ENCODE data around the gene KLHL24.
"Not testable (repeated sequence)": the region's sequence is repeated elsewhere in the genome, so short reads cannot be mapped to it uniquely, and the experiment has no call there.

Gene KLHL24

DNA sequence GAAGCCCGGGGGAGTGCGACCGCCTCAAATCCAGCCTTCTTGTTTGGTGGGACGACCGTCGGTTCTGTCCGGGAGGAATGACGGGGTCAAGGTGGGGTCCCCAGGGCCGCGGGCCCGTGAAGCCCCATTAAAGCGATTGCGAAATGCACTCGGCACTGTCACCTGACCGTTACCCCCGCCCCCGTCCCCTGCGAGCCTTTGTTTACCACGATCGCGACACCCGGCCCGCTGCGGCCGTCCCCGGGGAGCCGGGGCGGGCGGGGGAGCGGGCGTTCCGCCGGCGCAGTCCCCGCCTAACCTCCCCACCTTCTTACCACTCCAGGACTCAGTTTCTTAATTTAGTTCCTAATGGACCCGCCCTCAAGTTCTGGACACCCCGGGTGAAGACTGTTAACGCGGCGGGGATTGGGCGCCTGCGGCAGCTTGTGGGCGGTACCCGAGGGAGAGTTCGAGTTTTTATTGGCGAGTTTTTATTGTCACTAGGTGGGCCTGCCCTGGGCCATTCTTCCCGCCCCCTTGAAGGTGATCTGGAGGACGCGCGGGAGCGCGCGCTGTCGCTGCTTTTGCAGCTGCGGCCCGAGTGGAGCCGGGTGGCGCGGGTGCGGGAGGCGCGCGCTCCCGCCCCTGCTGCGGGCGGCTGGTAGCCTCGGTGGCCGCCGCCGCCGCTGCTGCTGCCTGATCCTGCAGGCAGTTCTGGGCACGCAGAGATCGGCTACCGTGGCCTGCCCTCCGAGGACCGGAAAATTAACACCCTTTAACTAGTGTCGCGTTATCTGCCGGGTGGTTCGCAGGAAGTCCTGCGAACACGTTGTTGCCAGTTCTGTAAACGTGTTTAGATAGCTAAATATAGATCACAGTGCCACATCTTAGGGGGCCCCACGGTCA is 1.0 kb downstream of the KLHL24 start:
- peak; percentile 91 for DNase-seq

DNA sequence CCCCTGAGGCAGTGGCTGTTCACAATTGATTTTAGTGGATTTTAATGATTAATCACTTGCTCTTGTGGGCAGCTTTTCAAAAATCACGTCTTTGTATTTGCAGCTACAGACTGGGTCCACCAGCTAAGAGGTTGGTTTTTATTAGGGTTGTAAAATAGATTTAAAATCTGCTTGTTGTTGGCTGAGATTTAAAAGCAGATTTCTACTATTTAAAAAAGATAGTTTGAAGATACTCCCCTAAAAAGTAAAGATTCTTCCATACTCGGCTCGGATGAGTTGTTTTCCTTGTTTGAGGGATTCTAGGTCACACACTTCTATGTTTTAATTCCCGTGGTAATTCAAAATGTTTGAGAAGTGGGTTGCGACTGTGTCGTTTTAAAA is 1.7 kb downstream of the KLHL24 start:
- no peak for DNase-seq

DNA sequence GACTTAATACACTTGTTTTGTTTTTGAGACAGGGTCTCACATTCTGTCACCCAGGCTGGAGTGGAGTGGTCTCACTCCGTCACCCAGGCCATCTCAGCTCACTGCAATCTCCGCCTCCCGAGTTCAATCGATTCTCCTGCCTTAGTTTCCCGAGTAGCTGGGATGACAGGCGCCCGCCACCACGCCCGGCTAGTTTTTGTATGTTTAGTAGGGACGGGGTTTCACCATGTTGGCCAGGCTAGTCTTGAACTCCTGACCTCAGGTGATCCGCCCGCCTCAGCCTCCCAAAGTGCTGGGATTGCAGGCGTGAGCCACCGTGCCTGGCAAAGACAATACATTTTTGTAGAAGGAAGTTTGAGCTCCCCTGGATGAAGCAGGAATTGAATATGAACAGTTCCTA is 2.2 kb downstream of the KLHL24 start:
- DNase-seq = not testable (repeated sequence)

DNA sequence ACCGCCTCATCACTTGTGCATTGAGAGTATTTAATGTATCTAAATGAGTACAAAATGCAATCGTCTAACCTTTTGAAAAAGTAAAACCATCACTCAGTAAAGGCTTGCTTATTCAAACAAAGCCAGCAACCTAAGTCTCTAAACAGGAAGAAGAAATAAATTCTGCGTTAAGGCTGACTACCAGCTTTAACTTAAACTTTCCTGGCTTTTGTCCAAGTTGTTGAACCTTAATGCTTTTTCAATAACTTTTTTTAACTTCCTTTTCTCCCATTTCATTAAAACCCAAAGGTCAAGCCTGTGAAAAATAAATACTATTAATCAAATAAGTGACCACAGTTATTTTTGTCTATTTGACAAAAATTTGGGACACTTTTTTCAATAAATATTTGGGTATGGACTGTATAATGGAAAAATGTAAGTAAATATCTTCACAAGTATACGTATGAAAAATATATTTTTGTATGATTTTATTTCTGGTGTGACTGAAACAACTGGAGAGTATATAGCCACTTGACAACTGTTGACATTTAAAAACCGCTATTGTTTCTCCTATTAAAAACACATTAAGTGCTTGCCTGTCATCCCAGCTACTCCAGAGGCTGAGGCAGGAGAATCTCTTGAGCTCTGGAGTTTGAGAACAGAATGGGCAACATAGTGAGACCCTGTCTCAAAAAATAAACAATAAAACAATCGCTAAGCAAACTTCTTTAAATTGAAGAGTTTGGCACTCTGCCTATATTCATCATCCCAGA is 2.9 kb downstream of the KLHL24 start:
- DNase-seq = no peak

DNA sequence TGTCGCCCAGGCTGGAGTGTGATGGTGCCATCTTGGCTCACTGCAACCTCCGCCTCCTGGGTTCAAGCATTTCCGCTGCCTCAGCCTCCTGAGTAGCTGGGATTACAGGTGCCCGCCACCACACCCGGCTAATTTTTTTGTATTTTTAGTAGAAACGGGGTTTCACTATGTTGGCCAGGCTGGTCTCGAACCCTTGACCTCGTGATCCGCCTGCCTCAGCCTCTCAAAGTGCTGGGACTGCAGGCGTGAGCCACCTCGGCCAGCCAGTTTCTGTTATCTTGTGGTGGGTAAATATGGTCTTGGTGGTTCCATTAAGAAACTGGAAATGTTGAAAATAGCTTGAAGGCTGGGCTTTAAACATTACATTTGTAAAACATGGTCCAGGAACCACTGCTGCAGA is 5.2 kb downstream of the KLHL24 start:
- not testable (repeated sequence) for DNase-seq

DNA sequence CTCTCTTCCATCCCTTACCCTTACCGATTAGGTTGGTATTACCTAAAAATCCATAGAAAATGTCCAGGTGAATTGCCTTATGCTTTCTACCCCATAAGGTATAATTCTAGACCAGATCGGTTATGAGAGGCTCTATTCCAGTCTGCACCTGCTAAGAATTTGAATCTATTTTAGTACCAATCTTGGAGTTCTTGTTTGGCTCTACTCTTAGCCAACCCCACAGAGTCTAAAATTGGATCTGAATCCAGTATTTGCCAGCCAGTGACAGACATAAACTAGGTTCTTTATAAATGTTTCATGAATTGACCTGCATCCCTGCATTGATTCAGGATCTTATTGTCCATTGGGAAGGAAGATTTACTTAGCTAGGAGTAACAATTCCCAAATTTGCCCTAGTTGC is 6.5 kb downstream of the KLHL24 start:
- no peak for DNase-seq

DNA sequence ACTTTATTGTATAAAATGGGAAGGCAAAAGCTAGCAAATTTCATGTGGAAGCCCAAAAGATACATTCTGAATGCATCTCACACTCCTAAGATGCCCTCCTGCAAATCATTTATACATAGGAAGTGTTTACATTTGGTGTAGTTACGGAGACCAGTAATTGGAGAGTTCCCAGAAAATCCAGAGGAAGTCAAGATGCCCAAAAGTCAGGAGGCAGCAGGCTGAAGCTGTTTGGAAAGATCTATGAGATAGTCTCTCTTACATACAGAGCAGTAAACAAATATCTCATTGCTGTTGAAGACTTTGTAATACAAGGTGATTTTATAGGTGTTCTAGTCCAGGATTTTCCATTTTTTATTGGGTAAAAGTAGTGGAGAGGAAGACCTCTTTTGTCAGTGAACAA is 8.8 kb downstream of the KLHL24 start:
- DNase-seq = no peak

DNA sequence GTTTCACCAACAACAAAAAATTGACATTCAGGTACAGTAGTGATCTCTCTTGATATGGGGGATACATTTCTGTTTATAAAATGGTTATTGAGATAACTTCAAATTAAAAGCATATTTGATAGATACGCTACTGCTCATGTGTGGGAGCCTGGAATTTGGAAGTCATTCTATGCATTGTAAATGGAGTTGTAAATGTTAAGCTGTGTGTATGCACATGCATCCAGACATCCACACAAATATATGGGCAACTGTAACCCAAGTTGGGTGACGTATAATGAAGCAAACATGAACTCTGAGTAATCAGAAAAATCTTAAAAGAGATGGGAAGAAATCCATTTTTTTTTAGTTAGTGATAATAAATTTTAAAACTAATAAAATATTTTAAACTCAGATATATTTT is 9.8 kb downstream of the KLHL24 start:
- DNase-seq = no peak

DNA sequence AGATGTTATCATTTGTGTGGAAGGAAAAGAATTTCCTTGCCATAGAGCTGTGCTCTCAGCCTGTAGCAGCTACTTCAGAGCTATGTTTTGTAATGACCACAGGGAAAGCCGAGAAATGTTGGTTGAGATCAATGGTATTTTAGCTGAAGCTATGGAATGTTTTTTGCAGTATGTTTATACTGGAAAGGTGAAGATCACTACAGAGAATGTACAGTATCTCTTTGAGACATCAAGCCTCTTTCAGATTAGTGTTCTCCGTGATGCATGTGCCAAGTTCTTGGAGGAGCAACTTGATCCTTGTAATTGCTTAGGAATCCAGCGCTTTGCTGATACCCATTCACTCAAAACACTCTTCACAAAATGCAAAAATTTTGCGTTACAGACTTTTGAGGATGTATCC is 15.1 kb downstream of the KLHL24 start:
- DNase-seq = no peak

DNA sequence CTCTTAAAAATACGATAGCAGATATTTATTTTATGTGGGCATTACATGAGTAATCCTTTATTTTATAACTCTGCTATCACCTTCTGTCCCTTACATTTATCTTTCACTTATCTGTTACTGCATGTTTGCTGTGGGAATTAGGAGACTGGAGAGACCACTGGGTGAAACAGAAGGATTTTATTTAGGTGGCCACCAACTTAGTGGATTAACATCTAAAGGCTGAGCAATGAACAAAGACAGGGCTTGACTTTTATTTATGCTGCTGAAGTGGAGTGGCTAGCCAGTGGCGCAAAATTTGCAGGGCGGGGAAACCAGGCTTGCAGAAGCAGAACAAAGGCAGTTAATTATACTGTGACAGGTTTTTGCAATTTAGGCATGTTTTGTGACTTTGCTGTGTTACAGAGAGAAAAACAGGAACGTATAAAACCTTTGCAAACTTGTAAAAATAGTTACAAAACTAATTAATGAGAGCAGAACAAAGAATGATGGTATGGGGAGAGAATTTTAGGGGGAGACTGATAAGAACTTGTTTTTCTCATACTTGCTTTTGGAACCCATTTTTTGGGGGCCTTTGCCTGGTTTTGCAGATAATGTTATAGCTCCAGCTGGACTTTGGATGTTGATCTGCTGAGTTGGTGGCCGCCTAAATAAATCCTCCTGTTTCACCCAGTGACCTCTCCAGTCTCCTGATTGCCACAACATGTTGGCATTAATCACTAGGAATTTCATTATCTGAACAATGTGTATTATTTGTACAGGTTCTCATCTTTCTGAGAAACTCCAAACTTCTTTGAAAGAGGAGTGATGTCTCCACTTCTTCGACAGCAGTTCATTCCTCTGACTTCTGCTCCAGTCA is 18.0 kb downstream of the KLHL24 start:
- no peak for DNase-seq

DNA sequence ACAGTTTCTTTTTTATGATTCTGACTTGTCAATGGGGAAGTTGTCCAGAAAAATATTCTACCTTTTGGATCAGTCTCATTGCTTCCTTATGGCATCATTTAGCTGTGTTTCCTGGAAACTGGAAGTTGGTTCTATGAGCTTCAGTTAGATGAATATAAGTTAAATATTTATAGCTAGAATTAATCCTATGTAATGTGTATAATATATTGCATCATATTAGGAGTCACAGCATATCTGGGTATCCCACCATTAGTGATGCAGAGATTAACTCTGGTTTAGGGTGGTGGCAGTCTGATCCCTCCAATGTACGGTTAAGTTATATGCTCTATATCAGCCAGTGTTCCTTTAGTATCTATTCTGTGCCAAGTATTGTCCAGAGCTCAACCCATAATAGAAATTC is 19.3 kb downstream of the KLHL24 start:
- DNase-seq = no peak

DNA sequence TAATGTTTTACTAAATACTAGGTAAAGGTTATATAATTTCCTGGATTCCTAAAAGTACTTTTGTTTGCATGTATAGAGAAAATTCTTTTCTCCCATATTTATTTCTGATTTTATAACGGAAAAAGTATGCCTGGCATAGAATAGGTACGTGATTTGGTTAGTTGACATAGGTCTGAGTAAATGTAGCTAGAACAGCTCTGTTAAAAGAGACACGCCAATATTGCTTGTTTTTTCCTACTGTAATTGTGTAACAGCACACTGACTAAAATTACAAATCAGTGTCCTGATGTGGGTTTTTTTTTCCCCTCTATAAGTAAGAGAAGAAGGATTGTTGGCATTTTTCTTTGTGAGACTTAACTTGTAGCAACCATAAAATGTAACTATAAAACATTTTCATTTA is 26.7 kb downstream of the KLHL24 start:
- no peak for DNase-seq

DNA sequence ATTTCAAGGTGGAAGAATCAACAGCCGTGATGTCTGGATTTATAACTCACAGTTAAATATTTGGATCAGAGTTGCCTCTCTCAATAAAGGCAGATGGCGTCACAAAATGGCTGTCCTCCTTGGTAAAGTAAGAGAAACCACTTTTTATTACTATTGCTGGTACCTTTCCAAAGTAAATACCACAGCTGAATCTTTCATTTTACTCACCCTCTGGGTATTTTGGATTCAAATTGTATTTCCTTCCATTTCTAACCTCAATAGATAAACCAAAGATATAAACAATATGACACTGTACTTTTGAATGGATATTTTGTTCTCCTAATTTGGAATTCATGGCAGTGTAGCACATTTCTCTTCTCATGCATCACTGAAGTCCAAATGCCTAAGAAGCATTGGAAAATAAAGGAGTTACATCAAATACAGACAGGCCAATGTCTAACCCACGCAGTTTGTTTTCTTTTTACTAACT is 29.5 kb downstream of the KLHL24 start:
- DNase-seq = no peak

DNA sequence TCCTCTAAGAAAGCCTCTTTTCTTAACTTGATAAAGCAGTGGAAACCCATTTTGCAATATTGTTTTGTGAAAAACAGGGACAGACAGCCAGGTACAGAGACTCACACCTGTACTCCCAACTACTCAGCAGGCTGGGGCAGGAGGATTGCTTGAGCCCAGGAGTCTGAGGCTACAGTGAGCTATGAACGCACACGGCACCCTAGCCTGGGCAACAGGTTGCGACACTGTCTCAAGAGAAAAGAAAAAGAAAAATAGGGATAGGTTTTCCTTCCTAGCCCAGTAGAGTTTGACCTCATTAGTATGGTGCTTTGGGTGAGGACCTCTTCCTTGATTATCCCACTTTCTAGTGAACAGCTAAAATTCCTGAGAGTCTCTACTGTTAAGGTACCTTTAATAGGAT is 44.6 kb downstream of the KLHL24 start:
- no peak for DNase-seq

DNA sequence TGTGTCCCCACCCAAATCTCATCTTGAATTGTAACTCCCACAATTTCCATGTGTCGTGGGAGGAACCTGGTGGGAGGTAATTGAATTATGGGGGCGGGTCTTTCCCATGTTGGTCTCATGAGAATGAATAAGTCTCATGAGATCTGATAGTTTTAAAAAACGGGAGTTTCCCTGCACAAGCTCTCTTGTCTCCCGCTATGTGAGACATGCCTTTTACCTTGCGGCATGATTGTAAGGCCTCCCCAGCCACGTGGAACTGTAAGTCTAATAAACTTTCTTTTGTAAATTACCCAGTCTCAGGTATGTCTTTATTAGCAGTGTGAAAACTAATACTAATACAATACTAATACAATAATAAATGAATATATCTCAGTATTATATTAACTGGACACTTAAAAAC is 52.3 kb downstream of the KLHL24 start:
- no peak for DNase-seq

DNA sequence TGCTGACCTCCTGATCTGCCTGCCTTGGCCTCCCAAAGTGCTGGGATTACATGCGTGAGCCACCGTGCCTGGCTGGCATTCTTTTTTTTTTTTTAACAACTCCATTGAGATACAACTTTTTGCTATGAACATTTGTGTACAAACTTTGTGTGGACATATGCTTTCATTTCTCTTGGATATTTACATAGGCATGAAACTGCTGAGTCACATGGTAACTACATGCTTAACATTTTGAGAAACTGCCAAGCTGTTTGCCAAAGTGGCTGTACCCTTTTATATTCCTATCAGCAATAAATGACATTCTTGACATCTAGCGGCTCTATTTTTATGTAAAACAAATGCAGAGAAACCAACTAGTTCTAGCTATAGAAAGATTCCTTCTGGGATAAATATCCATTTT is 53.5 kb downstream of the KLHL24 start:
- no peak for DNase-seq

DNA sequence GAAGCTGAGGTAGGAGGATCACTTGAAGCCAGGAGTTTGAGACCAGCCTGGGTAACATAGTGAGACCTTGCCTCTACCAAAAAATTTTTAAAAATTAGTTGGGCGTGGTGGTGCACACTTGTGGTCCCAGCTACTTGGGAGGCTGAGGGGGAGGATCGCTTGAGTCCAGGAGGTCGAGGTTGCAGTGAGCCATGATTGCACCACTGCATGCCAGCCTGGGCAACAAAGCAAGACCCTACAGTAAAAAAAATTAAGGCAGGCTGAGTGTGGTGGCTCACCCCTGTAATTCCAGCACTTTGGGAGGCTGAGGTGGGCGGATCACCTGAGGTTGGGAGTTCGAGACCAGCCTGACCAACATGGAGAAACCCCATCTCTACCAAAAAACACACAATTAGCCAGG is 54.2 kb downstream of the KLHL24 start:
- DNase-seq = not testable (repeated sequence)

DNA sequence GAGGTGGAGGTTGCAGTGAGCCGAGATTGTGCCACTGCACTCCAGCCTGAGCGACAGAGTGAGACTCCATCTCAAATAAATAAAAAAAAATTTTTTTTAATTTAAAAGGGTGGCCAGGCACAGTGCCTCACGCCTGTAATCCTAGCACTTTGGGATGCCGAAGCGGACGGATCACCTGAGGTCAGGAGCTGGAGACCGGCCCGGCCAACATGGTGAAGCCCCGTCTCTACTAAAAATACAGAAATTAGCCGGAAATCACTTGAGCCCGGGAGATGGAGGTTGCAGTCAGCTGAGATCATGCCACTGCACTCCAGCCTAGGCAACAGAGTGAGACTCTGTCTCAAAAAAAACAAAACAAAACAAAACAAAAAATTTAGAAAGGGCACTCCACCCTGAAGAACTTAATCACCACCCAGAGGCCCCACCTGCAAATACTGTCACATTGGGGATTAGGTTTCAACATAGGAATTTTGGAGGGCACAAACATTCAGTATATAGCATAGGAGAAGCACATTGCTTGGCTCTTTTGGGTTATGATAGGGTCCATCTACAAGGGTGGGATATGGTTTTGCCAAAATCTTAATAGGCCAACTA is 55.1 kb downstream of the KLHL24 start:
- DNase-seq = no peak

DNA sequence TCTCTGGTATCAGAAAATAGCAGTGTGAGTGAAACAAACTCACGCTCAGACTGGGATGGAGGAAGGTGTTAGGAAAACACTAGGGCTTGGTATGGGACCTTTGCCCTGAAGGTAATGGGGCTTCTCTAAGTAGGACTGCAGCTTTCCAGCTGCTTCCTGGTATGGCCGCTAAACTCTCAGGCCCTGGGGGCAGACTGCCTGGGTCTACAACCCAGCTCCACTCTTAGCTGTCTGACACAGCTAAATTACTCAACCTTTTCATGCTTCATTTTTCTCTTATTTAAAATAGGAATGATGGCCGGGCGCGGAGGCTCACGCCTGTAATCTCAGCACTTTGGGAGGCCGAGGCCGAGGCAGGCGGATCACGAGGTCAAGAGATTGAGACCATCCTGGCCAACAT is 57.0 kb downstream of the KLHL24 start:
- no peak for DNase-seq

DNA sequence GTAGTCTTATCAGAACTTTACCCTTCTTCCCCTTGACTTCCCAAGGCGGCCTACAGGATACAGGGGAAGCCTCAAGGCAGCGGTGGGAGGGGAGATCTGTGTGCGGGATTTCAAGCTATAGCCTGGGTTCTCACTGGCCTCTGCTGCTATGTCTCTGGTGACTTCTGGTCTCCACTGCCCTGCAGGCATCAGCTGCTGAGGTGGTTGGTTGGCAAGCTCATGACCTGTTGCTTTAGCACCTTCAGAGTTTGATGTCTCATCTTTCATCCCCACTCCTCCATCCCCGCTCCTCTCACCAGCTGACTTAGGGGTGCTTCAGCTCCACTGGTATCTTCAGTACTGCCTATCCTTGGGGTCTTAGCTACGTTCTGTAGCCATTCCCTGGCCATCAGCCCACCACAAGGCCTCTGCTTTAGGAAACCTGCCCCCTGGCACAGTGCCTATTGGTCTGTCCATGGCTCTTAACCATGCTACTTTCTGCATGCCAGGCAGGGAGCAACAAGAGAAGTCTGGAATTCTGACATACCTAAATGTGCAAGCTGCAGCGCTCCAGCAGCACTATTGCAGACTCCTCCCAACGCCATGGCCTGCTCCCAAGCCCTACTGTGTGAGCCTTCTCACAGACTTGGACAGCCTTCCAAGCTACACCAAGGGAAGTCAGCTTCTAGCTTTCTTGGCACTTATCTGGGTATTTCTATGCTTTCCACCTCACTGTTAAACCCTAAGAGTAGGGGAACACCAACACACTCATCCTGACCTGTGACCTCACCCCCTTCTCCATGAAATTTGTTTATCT is 60.3 kb downstream of the KLHL24 start:
- no peak for DNase-seq

DNA sequence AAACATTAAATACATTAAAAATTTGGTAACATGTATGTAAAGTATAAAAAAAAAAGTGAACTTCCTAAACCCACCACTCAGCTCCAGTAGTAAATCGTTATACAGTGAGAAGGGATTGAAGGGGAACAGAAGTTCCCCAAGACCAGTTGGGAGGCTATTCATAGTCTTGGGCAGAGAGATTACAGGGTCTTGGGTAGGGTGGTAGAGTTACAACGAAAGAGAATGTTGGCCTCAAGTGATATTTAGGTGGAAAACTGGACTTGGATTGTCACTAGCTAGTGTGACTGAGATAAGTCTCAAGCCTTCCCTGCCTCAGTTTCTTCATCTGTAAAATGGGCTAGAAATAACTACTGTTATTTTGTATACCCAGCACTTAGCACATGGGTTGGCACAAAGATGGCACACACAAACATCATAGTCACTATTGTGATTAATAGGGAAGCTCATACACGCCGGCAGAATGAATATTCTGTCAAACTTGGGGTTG is 61.7 kb downstream of the KLHL24 start:
- DNase-seq = no peak
